CD4-positive, alpha-beta memory T cell (primary cell): ENCODE data around the gene ISM1. TPM values are rescaled to one million over a fixed set of nuclear protein-coding genes. Genes with fewer than 3 reads are reported as not detected.

Experiments
- CTCF ChIA-PET: fragments of 350-600 bp; sonication (Branson Sonifier 250); formaldehyde crosslinking; loops from one replicate; lab custom pipeline; 2021; ENCODE audit warnings: inconsistent platforms; ENCODE audit not compliant: partially characterized antibody; lab: Charles Lee
- POLR2A ChIA-PET: fragments of 350-600 bp; sonication (Branson Sonifier 250); formaldehyde crosslinking; loops from one replicate; lab custom pipeline; 2021; ENCODE audit not compliant: partially characterized antibody; lab: Charles Lee
- DNase-seq, 5 donors: peaks; one replicate each; pipeline versions ENCODE4 v3.0.0 to v3.0.0-alpha.2; 2020 to 2022; ENCODE audit warnings: mixed read lengths in 1 of 5
- H3K27ac ChIP-seq: one replicate; pipeline ENCODE4 v1.7.0; 2013; ENCODE audit warnings: low read depth, low read length
- H3K27me3 ChIP-seq: 2 replicates; pipeline ENCODE4 v1.7.0; 2013; ENCODE audit warnings: mild to moderate bottlenecking, low read length, moderate library complexity; ENCODE audit not compliant: insufficient read depth
- H3K36me3 ChIP-seq: 2 replicates; pipeline ENCODE4 v1.7.0; 2013; ENCODE audit warnings: mild to moderate bottlenecking, low read length, moderate library complexity; ENCODE audit not compliant: insufficient read depth
- H3K4me1 ChIP-seq: 2 replicates; pipeline ENCODE4 v1.7.0; 2013; ENCODE audit warnings: mild to moderate bottlenecking, low read length, moderate library complexity; ENCODE audit not compliant: insufficient read depth
- H3K4me3 ChIP-seq, 2 donors: one replicate each; pipeline ENCODE4 v1.7.0; 2013; ENCODE audit warnings: low read length in 2 of 2, mild to moderate bottlenecking in 1 of 2
- H3K9me3 ChIP-seq, 2 donors: one replicate each; pipeline ENCODE4 v1.7.0; 2013; ENCODE audit warnings: low read length in 2 of 2, control low read depth in 1 of 2; ENCODE audit not compliant: control insufficient read depth in 1 of 2
- H3K27ac Mint-ChIP-seq, 7 donors: one replicate each; pipeline ENCODE4 v1.8.0; 2020 to 2021; ENCODE audit warnings: mixed read lengths in 7 of 7, mild to moderate bottlenecking in 6 of 7, inconsistent platforms in 3 of 7, moderate library complexity in 3 of 7
- H3K27me3 Mint-ChIP-seq, 2 donors: one replicate each; pipeline ENCODE4 v1.8.0; 2020 to 2021; ENCODE audit warnings: mixed read lengths in 2 of 2
- H3K36me3 Mint-ChIP-seq, 2 donors: one replicate each; pipeline ENCODE4 v1.8.0; 2020 to 2021; ENCODE audit warnings: mixed read lengths in 2 of 2, inconsistent platforms in 1 of 2, mild to moderate bottlenecking in 1 of 2
- H3K4me1 Mint-ChIP-seq, 4 donors: one replicate each; pipeline ENCODE4 v1.8.0; 2020 to 2021; ENCODE audit warnings: mixed read lengths in 4 of 4, mild to moderate bottlenecking in 1 of 4
- H3K4me3 Mint-ChIP-seq, 8 donors: one replicate each; pipeline ENCODE4 v1.8.0; 2020 to 2021; ENCODE audit warnings: mixed read lengths in 8 of 8, mild to moderate bottlenecking in 7 of 8, moderate library complexity in 6 of 8, inconsistent platforms in 3 of 8
- H3K9me3 Mint-ChIP-seq, 8 donors: one replicate each; pipeline ENCODE4 v1.8.0; 2020 to 2021; ENCODE audit warnings: mixed read lengths in 8 of 8, mild to moderate bottlenecking in 5 of 8, inconsistent platforms in 3 of 8, moderate library complexity in 1 of 8
- intact Hi-C: fragments of 100-400 bp; cut with micrococcal nuclease; formaldehyde crosslinking; loops from one replicate; pipeline ENCODE4 v1.15.1; 2023
- polyA plus RNA-seq, 2 donors: library from polyadenylated mRNA; unstranded; fragments of 300-500 nt; fragmentation: Illumina TruSeq; gene quantifications; one replicate each; pipeline ENCODE4 v1.2.3, GENCODE V29; 2021
- total RNA-seq, 2 experiments: library from RNA; stranded (reverse); gene quantifications; one replicate each; pipeline ENCODE4 v1.2.3, GENCODE V29; 2021

The ISM1 gene
- total and polyA plus RNA-seq, 4 experiments from 2014 or later = 2.5 to 7.7 (median 4.0) TPM

- CTCF ChIA-PET = interaction anchor here (0.6 to 6.3 kb wide), 19 partner anchors 8 to 143 kb away, joined by 3 to 146 read pairs (median 3); no protein-coding TSS in a partner anchor
- no peaks in the 10 kb centered on the region for H3K36me3 ChIP-seq
- DNase-seq = peak; percentile 58 to 66 (median 63)
- Mint-ChIP-seq H3K27ac (peak overlapping the region in 1 of 7 donors; percentile 54), H3K4me1 (peaks cover 7 to 14% (median 12%) of the 10 kb centered on the region in 4 donors), H3K36me3 (no peaks in the 10 kb centered on the region), H3K9me3 (no peaks in the 10 kb centered on the region), H3K4me3 (no peak overlapping the region), H3K27me3 (peaks cover 0 to 1% of the 10 kb centered on the region in 2 donors)
- H3K9me3 ChIP-seq = no peaks in the 10 kb centered on the region
- no peaks in the 10 kb centered on the region for H3K4me1 ChIP-seq
- H3K4me3 ChIP-seq = no peak overlapping the region
- POLR2A ChIA-PET = interaction anchor here (1.1 to 1.2 kb wide), 2 partner anchors 40 to 56 kb away, joined by 3 to 5 read pairs; partner anchors contain the start of gene ISM1
- intact Hi-C loops = loop anchor here (1.0 to 10.0 kb wide), 6 partner anchors 14 to 283 kb away; no protein-coding TSS in a partner anchor
- no peak overlapping the region for H3K27ac ChIP-seq
- no peaks in the 10 kb centered on the region for H3K27me3 ChIP-seq
These were observed 40.6 kb downstream of the ISM1 start for GRCh38 chr20:13261460-13262301.

- H3K9me3 Mint-ChIP-seq = no peaks in the 10 kb centered on the region
- Histone ChIP-seq H3K4me3 (no peak overlapping the region), H3K36me3 (no peaks in the 10 kb centered on the region), H3K27me3 (no peaks in the 10 kb centered on the region), H3K9me3 (no peaks in the 10 kb centered on the region), H3K27ac (no peak overlapping the region), H3K4me1 (no peaks in the 10 kb centered on the region)
- H3K27me3 Mint-ChIP-seq = peaks cover 0 to 1% of the 10 kb centered on the region in 2 donors
- peak overlapping the region in 2 of 7 donors; percentile 34 to 54 for H3K27ac Mint-ChIP-seq
- no peak overlapping the region for H3K4me3 Mint-ChIP-seq
- no peaks in the 10 kb centered on the region for H3K36me3 Mint-ChIP-seq
- peaks cover 7 to 12% (median 11%) of the 10 kb centered on the region in 4 donors for H3K4me1 Mint-ChIP-seq
- intact Hi-C loops = loop anchor here (1.0 to 10.0 kb wide), 6 partner anchors 15 to 283 kb away; no protein-coding TSS in a partner anchor
- no peak for DNase-seq
- CTCF ChIA-PET = interaction anchor here (0.6 to 6.3 kb wide), 15 partner anchors 9 to 144 kb away, joined by 3 to 146 read pairs (median 3); no protein-coding TSS in a partner anchor
- POLR2A ChIA-PET = interaction anchor here (1.1 to 1.2 kb wide), 2 partner anchors 41 to 57 kb away, joined by 3 to 5 read pairs; partner anchors contain the start of gene ISM1
These were observed 41.2 kb downstream of the ISM1 start for GRCh38 chr20:13262302-13262650.

- no peak for DNase-seq
- Histone ChIP-seq H3K9me3 (no peaks in the 10 kb centered on the region), H3K4me1 (no peaks in the 10 kb centered on the region), H3K36me3 (no peaks in the 10 kb centered on the region), H3K27ac (no peak overlapping the region), H3K4me3 (no peak overlapping the region), H3K27me3 (no peaks in the 10 kb centered on the region)
- POLR2A ChIA-PET = interaction anchor here (1.1 to 1.2 kb wide), 2 partner anchors 41 to 58 kb away, joined by 3 to 5 read pairs; partner anchors contain the start of gene ISM1
- CTCF ChIA-PET = interaction anchor here (0.6 to 6.3 kb wide), 15 partner anchors 9 to 144 kb away, joined by 3 to 146 read pairs (median 3); no protein-coding TSS in a partner anchor
- no peaks in the 10 kb centered on the region for H3K27me3 Mint-ChIP-seq
- no peak overlapping the region for H3K4me3 Mint-ChIP-seq
- intact Hi-C loops = loop anchor here (1.0 to 10.0 kb wide), 6 partner anchors 16 to 282 kb away; no protein-coding TSS in a partner anchor
- H3K27ac Mint-ChIP-seq = peak overlapping the region in 1 of 7 donors; percentile 63
- no peaks in the 10 kb centered on the region for H3K36me3 Mint-ChIP-seq
- peaks cover 7 to 11% (median 10%) of the 10 kb centered on the region in 4 donors for H3K4me1 Mint-ChIP-seq
- H3K9me3 Mint-ChIP-seq = peaks cover 0 to 3% (median 0%) of the 10 kb centered on the region in 8 donors
These were observed 41.7 kb downstream of the ISM1 start for GRCh38 chr20:13262671-13263360.

GRCh38 chr20:13263451-13263850 is 42.4 kb downstream of the ISM1 start:
- no peaks in the 10 kb centered on the region for H3K36me3 ChIP-seq
- Mint-ChIP-seq H3K9me3 (peaks cover 0 to 3% (median 0%) of the 10 kb centered on the region in 8 donors), H3K36me3 (peaks cover 0 to 1% of the 10 kb centered on the region in 2 donors), H3K27me3 (no peaks in the 10 kb centered on the region), H3K4me1 (peaks cover 7 to 11% (median 9%) of the 10 kb centered on the region in 4 donors), H3K4me3 (no peak overlapping the region), H3K27ac (peak overlapping the region in 1 of 7 donors; percentile 45)
- POLR2A ChIA-PET = no interaction called here
- no peak overlapping the region for H3K4me3 ChIP-seq
- no peak for DNase-seq
- H3K4me1 ChIP-seq = no peaks in the 10 kb centered on the region
- H3K27me3 ChIP-seq = no peaks in the 10 kb centered on the region
- no peaks in the 10 kb centered on the region for H3K9me3 ChIP-seq
- H3K27ac ChIP-seq = no peak overlapping the region
- CTCF ChIA-PET = interaction anchor here (4.0 to 6.3 kb wide), 2 partner anchors 15 to 145 kb away, joined by 26 to 146 read pairs; no protein-coding TSS in a partner anchor
- intact Hi-C loops = loop anchor here (10.0 kb wide), 1 partner anchor 281 kb away; no protein-coding TSS in a partner anchor

GRCh38 chr20:13264907-13265306 is 43.8 kb downstream of the ISM1 start:
- intact Hi-C loops = loop anchor here (10.0 kb wide), 1 partner anchor 280 kb away; no protein-coding TSS in a partner anchor
- H3K4me3 ChIP-seq = no peak overlapping the region
- no peak overlapping the region for H3K4me3 Mint-ChIP-seq
- ChIA-PET POLR2A (no interaction called here), CTCF (interaction anchor here (1.0 to 6.3 kb wide), 3 partner anchors 17 to 146 kb away, joined by 3 to 146 read pairs (median 8); no protein-coding TSS in a partner anchor)
- peaks cover 0 to 1% of the 10 kb centered on the region in 2 donors for H3K36me3 Mint-ChIP-seq
- no peaks in the 10 kb centered on the region for H3K27me3 ChIP-seq
- H3K36me3 ChIP-seq = no peaks in the 10 kb centered on the region
- peaks cover 7 to 11% (median 10%) of the 10 kb centered on the region in 4 donors for H3K4me1 Mint-ChIP-seq
- peak overlapping the region in 1 of 7 donors; percentile 75 for H3K27ac Mint-ChIP-seq
- H3K9me3 Mint-ChIP-seq = peaks cover 0 to 3% (median 0%) of the 10 kb centered on the region in 8 donors
- H3K27ac ChIP-seq = no peak overlapping the region
- H3K4me1 ChIP-seq = no peaks in the 10 kb centered on the region
- H3K9me3 ChIP-seq = no peaks in the 10 kb centered on the region
- H3K27me3 Mint-ChIP-seq = no peaks in the 10 kb centered on the region
- no peak for DNase-seq

GRCh38 chr20:13265941-13266340 is 44.9 kb downstream of the ISM1 start:
- Histone ChIP-seq H3K27ac (no peak overlapping the region), H3K4me3 (no peak overlapping the region), H3K4me1 (no peaks in the 10 kb centered on the region), H3K9me3 (no peaks in the 10 kb centered on the region), H3K36me3 (no peaks in the 10 kb centered on the region), H3K27me3 (no peaks in the 10 kb centered on the region)
- no peak overlapping the region for H3K4me3 Mint-ChIP-seq
- peaks cover 0 to 3% (median 0%) of the 10 kb centered on the region in 8 donors for H3K9me3 Mint-ChIP-seq
- H3K4me1 Mint-ChIP-seq = peaks cover 7 to 11% (median 10%) of the 10 kb centered on the region in 4 donors
- DNase-seq = no peak
- H3K27me3 Mint-ChIP-seq = no peaks in the 10 kb centered on the region
- no peak overlapping the region for H3K27ac Mint-ChIP-seq
- POLR2A ChIA-PET = no interaction called here
- intact Hi-C loops = loop anchor here (10.0 kb wide), 1 partner anchor 279 kb away; no protein-coding TSS in a partner anchor
- CTCF ChIA-PET = interaction anchor here (0.7 to 2.1 kb wide), 3 partner anchors 36 to 141 kb away, joined by 3 to 8 read pairs (median 5); no protein-coding TSS in a partner anchor
- H3K36me3 Mint-ChIP-seq = peaks cover 7% of the 10 kb centered on the region in 2 donors
